LNCAP (cell line): ENCODE results near the gene SLC26A1.

Experiments used
- CTCF ChIP-seq: fragments of 450-650 bp; IDR thresholded peaks from 2 replicates; pipeline ENCODE4 v1.5.1; 2017; ENCODE audit warnings: mild to moderate bottlenecking

Gene SLC26A1

GRCh38 chr4:953574-953915, 39.7 kb downstream of the SLC26A1 start:
- no peak for TF ChIP-seq CTCF

GRCh38 chr4:952881-953573, 40.2 kb downstream of the SLC26A1 start:
- TF ChIP-seq CTCF = no peak

- TF ChIP-seq CTCF = no peak
Measured at GRCh38 chr4:951594-952468, 41.4 kb downstream of the SLC26A1 start.

- no peak for TF ChIP-seq CTCF
Measured at GRCh38 chr4:951186-951585, 42.0 kb downstream of the SLC26A1 start.

- TF ChIP-seq CTCF = no peak
Measured at GRCh38 chr4:950136-951020, 42.8 kb downstream of the SLC26A1 start.

GRCh38 chr4:949656-950055, 43.5 kb downstream of the SLC26A1 start:
- TF ChIP-seq CTCF = no peak

- TF ChIP-seq CTCF = no peak
Measured at GRCh38 chr4:948936-949300, 44.3 kb downstream of the SLC26A1 start.
